ENCODE data around the gene TMEM52.

The TMEM52 gene

DNA sequence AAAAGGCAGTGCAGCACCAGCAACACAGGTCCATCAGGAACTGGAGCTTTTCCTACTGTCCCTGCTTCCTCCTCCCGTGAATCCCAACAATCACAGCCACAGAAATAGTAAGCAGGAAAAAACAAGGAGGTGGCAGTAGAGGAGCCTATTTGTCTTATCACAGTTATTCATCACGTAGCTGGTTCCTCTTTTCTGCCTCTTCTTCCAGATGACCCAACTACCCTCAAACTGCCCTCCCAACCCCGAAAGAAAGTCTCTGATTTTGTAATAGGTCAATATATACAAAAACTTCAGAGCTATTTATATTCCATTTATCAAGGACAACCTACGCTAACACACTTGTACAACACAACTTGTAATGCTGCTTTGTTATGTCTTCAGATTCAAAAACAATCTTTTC is 49.6 kb downstream of the TMEM52 start:
- no peak for DNase-seq
